ENCODE data around the gene ZNF644. TPM values are rescaled to one million over a fixed set of nuclear protein-coding genes. Genes with fewer than 3 reads are reported as not detected.
"Not testable (repeated sequence)": the region's sequence is repeated elsewhere in the genome, so short reads cannot be mapped to it uniquely, and the experiment has no call there.

The ZNF644 gene
- total RNA-seq, 3 donors from 2014 or later: 58.7 to 161 (median 104) TPM

DNA sequence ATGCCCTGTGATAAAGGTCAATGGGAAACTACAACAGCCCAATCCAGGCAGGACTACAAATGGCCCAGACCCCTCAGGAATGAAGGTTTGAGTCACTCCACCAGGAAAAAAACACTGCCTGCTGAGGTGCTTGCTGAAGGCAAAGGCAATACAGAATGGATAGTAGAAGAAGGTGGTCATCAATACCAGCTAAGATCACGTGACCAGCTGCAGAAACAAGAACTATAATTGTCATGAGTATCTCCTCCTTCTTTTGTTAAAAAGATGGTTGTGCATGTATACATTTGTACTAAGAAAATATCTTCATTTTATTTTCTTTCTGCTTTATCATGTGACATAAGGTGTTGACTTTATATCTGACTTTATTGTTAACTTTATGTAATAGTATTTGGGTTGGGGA is 23.4 kb upstream of the ZNF644 start:
- TF ChIP-seq CTCF (IDR thresholded peaks at IDR 0.05): no peak
- no peak for TF ChIP-seq POLR2AphosphoS5 (IDR thresholded peaks at IDR 0.05)
- TF ChIP-seq POLR2A (IDR thresholded peaks at IDR 0.05): no peak
- Histone ChIP-seq H3K4me1 (no peaks in the 10 kb centered on the region), H3K36me3 (no peaks in the 10 kb centered on the region), H3K4me3 (no peak overlapping the region), H3K27ac (no peak overlapping the region), H3K27me3 (no peaks in the 10 kb centered on the region), H3K9me3 (peaks cover 0 to 12% of the 10 kb centered on the region in 2 donors)
- DNase-seq (ENCODE audit: low spot score in 2 of 2): no peak
- intact Hi-C loops (cut with DNase I; ENCODE audit: low total_unique reads): no loop called here

- H3K4me1 ChIP-seq; intact Hi-C loops (cut with DNase I; ENCODE audit: low total_unique reads); H3K27ac ChIP-seq; H3K36me3 ChIP-seq; DNase-seq (ENCODE audit: low spot score in 2 of 2); H3K27me3 ChIP-seq; H3K4me3 ChIP-seq: not testable (repeated sequence)
- H3K9me3 ChIP-seq: peaks cover 0 to 12% of the 10 kb centered on the region in 2 donors
These were observed 22.9 kb upstream of the ZNF644 start for GRCh38 chr1:91044776-91045175.

GRCh38 chr1:91042372-91042771 is 20.5 kb upstream of the ZNF644 start:
- DNase-seq (ENCODE audit: low spot score in 2 of 2); H3K4me3 ChIP-seq; intact Hi-C loops (cut with DNase I; ENCODE audit: low total_unique reads); H3K4me1 ChIP-seq; H3K27ac ChIP-seq; H3K36me3 ChIP-seq; H3K27me3 ChIP-seq: not testable (repeated sequence)
- peaks cover 0 to 12% of the 10 kb centered on the region in 2 donors for H3K9me3 ChIP-seq

DNA sequence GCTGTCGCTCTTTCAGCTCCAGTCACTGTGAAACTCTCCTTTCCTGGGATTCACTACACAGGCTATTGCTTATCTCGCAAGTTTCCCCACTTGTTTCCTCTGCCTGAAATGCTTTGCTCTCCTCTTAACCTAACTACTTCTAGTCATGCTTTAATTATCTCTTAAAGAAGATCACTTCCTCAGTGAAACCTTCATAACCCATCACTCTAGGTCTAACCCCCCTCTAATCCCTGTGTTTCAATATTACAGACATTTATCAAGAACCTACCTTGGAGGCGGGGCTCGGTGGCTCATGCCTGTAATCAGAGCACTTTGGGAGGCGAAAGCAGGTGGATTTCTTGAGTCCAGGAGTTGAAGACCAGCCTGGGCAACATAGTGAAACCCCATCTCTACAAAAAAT is 16.7 kb upstream of the ZNF644 start:
- H3K4me3 ChIP-seq: no peak overlapping the region
- peaks cover 0 to 12% of the 10 kb centered on the region in 2 donors for H3K9me3 ChIP-seq
- no peak for TF ChIP-seq POLR2AphosphoS5 (IDR thresholded peaks at IDR 0.05)
- no peak for TF ChIP-seq POLR2A (IDR thresholded peaks at IDR 0.05)
- TF ChIP-seq CTCF (IDR thresholded peaks at IDR 0.05): no peak
- no peaks in the 10 kb centered on the region for H3K36me3 ChIP-seq
- H3K27me3 ChIP-seq: no peaks in the 10 kb centered on the region
- no peak for DNase-seq (ENCODE audit: low spot score in 2 of 2)
- H3K4me1 ChIP-seq: no peaks in the 10 kb centered on the region
- H3K27ac ChIP-seq: no peak overlapping the region
- intact Hi-C loops (cut with DNase I; ENCODE audit: low total_unique reads): loop anchor here (10.0 kb wide), 1 partner anchor 1524 kb away; no protein-coding TSS in a partner anchor

GRCh38 chr1:91036894-91037829 is 15.3 kb upstream of the ZNF644 start:
- no peak for DNase-seq (ENCODE audit: low spot score in 2 of 2)
- TF ChIP-seq POLR2A (IDR thresholded peaks at IDR 0.05): no peak
- Histone ChIP-seq H3K9me3 (peaks cover 0 to 3% of the 10 kb centered on the region in 2 donors), H3K27me3 (no peaks in the 10 kb centered on the region), H3K4me3 (no peak overlapping the region), H3K27ac (no peak overlapping the region), H3K4me1 (no peaks in the 10 kb centered on the region), H3K36me3 (no peaks in the 10 kb centered on the region)
- intact Hi-C loops (cut with DNase I; ENCODE audit: low total_unique reads): loop anchor here (10.0 kb wide), 1 partner anchor 1522 kb away; no protein-coding TSS in a partner anchor

DNA sequence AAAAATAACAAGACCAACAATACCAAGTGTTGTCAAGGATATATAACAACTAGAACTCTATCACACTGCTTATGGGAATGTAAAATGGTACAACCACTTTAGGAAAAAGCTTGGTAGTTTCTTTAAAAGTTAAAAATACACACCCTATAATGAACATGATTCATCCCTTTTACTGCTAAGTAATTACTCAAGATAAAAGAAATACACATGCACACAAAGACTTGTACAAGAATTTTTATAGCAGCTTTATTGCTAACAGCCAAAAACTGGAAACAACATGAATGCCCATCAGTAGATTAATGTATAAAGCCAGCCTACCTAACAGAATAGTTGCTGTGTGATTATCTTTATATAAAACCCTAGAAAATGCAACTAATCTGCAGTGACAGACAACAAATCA is 10.5 kb upstream of the ZNF644 start:
- Histone ChIP-seq H3K4me3 (no peak overlapping the region), H3K36me3 (no peaks in the 10 kb centered on the region), H3K9me3 (no peaks in the 10 kb centered on the region), H3K4me1 (no peaks in the 10 kb centered on the region), H3K27me3 (no peaks in the 10 kb centered on the region), H3K27ac (no peak overlapping the region)
- no peak for DNase-seq (ENCODE audit: low spot score in 2 of 2)
- no peak for TF ChIP-seq POLR2A (IDR thresholded peaks at IDR 0.05)
- no peak for TF ChIP-seq CTCF (IDR thresholded peaks at IDR 0.05)
- no peak for TF ChIP-seq POLR2AphosphoS5 (IDR thresholded peaks at IDR 0.05)
- intact Hi-C loops (cut with DNase I; ENCODE audit: low total_unique reads): loop anchor here (10.0 kb wide), 1 partner anchor 1518 kb away; no protein-coding TSS in a partner anchor

Data from breast epithelium (tissue), 4 donors.